OCI-LY7 (cell line): ENCODE results near the gene PARD6G. TPM values are rescaled to one million over a fixed set of nuclear protein-coding genes. Genes with fewer than 3 reads are reported as not detected.
"Not testable (repeated sequence)": the region's sequence is repeated elsewhere in the genome, so short reads cannot be mapped to it uniquely, and the experiment has no call there.

ENCODE experiments used
- BruUV-seq: library from RNA; stranded (reverse); fragments of 400-500 nt; replicated peaks from 2 replicates; lab custom pipeline; 2021; lab: Mats Ljungman, UMichigan
- CTCF ChIA-PET: fragments of 300-600 bp; sonication (Branson Sonifier 250); formaldehyde crosslinking; loops from one replicate; lab custom pipeline; 2022; ENCODE audit warnings: antibody characterized with exemption; ENCODE audit not compliant: unreplicated experiment; lab: Charles Lee
- POLR2A ChIA-PET: fragments of 300-600 bp; sonication (Branson Sonifier 250); formaldehyde crosslinking; loops from one replicate; lab custom pipeline; 2022; ENCODE audit warnings: antibody characterized with exemption; lab: Charles Lee
- DNase-seq: peaks from one replicate; pipeline ENCODE4 v3.0.0-alpha.2; 2015; ENCODE audit warnings: low spot score
- H2AFZ ChIP-seq: fragments of 200-600 bp; sonication (generic), shearing (Covaris generic); 2 replicates; pipeline ENCODE4 v1.6.1; 2014; ENCODE audit warnings: mild to moderate bottlenecking, antibody characterized with exemption, low read length, moderate library complexity
- H3K27ac ChIP-seq: fragments of 200-600 bp; sonication (generic); 2 replicates; pipeline ENCODE4 v1.5.1; 2014; ENCODE audit warnings: mixed run types, low read depth, mild to moderate bottlenecking, moderate library complexity, low read length, inconsistent platforms; ENCODE audit not compliant: poor library complexity, severe bottlenecking
- H3K36me3 ChIP-seq: fragments of 200-600 bp; sonication (generic); 2 replicates; pipeline ENCODE4 v1.6.1; 2014; ENCODE audit warnings: mild to moderate bottlenecking, antibody characterized with exemption, low read length, moderate library complexity, mixed read lengths; ENCODE audit not compliant: insufficient read depth
- H3K4me1 ChIP-seq: fragments of 200-600 bp; sonication (generic); 2 replicates; pipeline ENCODE4 v1.5.1; 2014; ENCODE audit warnings: mild to moderate bottlenecking, low read length; ENCODE audit not compliant: insufficient read depth, poor library complexity, severe bottlenecking
- H3K4me2 ChIP-seq: fragments of 200-600 bp; sonication (generic); 2 replicates; pipeline ENCODE4 v1.6.1; 2014; ENCODE audit warnings: mild to moderate bottlenecking, low read length
- H3K4me3 ChIP-seq: fragments of 200-600 bp; sonication (generic); 2 replicates; pipeline ENCODE4 v1.5.1; 2014; ENCODE audit warnings: mild to moderate bottlenecking, low read depth, low read length; ENCODE audit not compliant: poor library complexity, severe bottlenecking
- H3K79me2 ChIP-seq: fragments of 200-600 bp; sonication (generic); 2 replicates; pipeline ENCODE4 v1.6.1; 2016; ENCODE audit warnings: low read depth, mild to moderate bottlenecking, low read length, moderate library complexity, mixed read lengths; ENCODE audit not compliant: insufficient read depth
- H3K9me2 ChIP-seq: fragments of 200-600 bp; sonication (generic); 2 replicates; pipeline ENCODE4 v1.6.1; 2016; ENCODE audit warnings: mild to moderate bottlenecking, low read length, mixed read lengths; ENCODE audit not compliant: insufficient read depth
- H3K9me3 ChIP-seq: fragments of 200-600 bp; sonication (generic); 2 replicates; pipeline ENCODE4 v1.6.1; 2014; ENCODE audit warnings: mild to moderate bottlenecking, mixed run types, low read length, mixed read lengths
- H4K20me1 ChIP-seq: fragments of 200-600 bp; sonication (generic); 2 replicates; pipeline ENCODE4 v1.6.1; 2014; ENCODE audit warnings: mild to moderate bottlenecking, antibody characterized with exemption, low read length, moderate library complexity, mixed read lengths; ENCODE audit not compliant: insufficient read depth
- EZH2phosphoT487 ChIP-seq: fragments of 200-600 bp; sonication (generic); IDR thresholded peaks from 2 replicates; pipeline ENCODE4 v1.6.1; 2018; ENCODE audit warnings: low read depth, borderline replicate concordance, mild to moderate bottlenecking, mixed run types, antibody characterized with exemption, low read length, moderate library complexity, mixed read lengths
- intact Hi-C: fragments of 100-400 bp; cut with micrococcal nuclease; formaldehyde crosslinking; loops from one replicate; pipeline ENCODE4 v1.10.0; 2022; ENCODE audit not compliant: unreplicated experiment
- total RNA-seq, 2 experiments: library from RNA; depleted of rRNA in 1 of 2; stranded (reverse); fragments of >200 nt in 1 of 2; shearing (Covaris generic) in 1 of 2; gene quantifications; 2 replicates each; pipeline ENCODE4 v1.2.3, GENCODE V29; 2014 to 2022
- TF ChIP-seq, protein P1 (sequence below): fragments of 200-600 bp; sonication (generic); conservative IDR thresholded peaks from 2 replicates; pipeline ENCODE4 v1.5.1; 2014; ENCODE audit warnings: mild to moderate bottlenecking, antibody characterized with exemption, low read length, moderate library complexity, mixed read lengths

Gene PARD6G
- total RNA-seq, 2 experiments from 2014 or later: 0.03 TPM; not detected in 1

DNA sequence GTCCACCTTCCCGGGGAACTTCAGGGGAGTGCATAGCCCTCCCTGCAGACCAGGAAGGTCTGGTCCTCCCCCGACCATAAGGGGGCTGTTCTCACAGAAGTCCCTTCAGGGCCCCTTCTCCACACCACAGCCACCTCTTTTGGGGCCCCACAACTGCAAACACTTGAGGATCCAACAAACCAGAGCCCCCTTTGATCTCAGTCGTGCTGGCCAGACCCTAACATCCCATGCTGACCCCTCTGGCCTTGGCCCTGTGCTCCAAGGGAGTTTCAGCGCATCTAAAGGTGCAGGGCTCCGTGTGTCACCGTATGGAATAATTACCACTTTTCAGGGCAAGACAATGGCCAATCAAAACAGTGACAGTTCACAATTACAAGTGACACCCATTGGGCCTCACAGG is 80.6 kb downstream of the PARD6G start:
- ChIA-PET CTCF (no interaction called here), POLR2A (no interaction called here)
- no TSS peak for BruUV-seq
- no peak overlapping the region for H2AFZ ChIP-seq
- H3K36me3 ChIP-seq: no peaks in the 10 kb centered on the region
- intact Hi-C loops: no loop called here
- H3K27ac ChIP-seq: no peak overlapping the region
- no peak overlapping the region for H3K4me3 ChIP-seq
- no peaks in the 10 kb centered on the region for H4K20me1 ChIP-seq
- H3K9me3 ChIP-seq: no peaks in the 10 kb centered on the region
- no peaks in the 10 kb centered on the region for H3K79me2 ChIP-seq
- H3K4me1 ChIP-seq: no peaks in the 10 kb centered on the region
- no peak for DNase-seq
- no peak overlapping the region for H3K4me2 ChIP-seq
- no peak for TF ChIP-seq EZH2phosphoT487
- TF ChIP-seq, protein P1, sequence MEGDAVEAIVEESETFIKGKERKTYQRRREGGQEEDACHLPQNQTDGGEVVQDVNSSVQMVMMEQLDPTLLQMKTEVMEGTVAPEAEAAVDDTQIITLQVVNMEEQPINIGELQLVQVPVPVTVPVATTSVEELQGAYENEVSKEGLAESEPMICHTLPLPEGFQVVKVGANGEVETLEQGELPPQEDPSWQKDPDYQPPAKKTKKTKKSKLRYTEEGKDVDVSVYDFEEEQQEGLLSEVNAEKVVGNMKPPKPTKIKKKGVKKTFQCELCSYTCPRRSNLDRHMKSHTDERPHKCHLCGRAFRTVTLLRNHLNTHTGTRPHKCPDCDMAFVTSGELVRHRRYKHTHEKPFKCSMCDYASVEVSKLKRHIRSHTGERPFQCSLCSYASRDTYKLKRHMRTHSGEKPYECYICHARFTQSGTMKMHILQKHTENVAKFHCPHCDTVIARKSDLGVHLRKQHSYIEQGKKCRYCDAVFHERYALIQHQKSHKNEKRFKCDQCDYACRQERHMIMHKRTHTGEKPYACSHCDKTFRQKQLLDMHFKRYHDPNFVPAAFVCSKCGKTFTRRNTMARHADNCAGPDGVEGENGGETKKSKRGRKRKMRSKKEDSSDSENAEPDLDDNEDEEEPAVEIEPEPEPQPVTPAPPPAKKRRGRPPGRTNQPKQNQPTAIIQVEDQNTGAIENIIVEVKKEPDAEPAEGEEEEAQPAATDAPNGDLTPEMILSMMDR: no peak
- no peaks in the 10 kb centered on the region for H3K9me2 ChIP-seq

DNA sequence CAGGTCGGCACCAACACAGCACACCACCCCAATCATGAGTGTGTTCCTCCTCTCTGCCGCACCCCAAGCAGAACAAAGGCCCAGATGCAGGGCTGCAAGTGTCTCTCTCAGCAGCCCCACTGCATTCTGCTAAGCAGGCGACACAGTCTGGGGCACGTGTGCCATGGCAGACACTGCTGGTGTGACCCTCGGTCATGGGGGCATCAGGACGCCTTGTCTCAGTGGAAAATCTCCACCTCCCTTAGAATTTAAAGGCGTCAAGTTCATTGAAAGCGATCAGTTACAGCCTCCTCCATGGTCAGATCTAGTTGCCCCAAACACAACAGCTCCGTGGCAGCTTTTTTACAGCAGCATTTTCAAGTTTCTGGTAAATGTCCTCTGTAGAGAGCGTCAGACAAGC is 81.1 kb downstream of the PARD6G start:
- no peak for DNase-seq
- CTCF ChIA-PET: no interaction called here
- BruUV-seq: no TSS peak

DNA sequence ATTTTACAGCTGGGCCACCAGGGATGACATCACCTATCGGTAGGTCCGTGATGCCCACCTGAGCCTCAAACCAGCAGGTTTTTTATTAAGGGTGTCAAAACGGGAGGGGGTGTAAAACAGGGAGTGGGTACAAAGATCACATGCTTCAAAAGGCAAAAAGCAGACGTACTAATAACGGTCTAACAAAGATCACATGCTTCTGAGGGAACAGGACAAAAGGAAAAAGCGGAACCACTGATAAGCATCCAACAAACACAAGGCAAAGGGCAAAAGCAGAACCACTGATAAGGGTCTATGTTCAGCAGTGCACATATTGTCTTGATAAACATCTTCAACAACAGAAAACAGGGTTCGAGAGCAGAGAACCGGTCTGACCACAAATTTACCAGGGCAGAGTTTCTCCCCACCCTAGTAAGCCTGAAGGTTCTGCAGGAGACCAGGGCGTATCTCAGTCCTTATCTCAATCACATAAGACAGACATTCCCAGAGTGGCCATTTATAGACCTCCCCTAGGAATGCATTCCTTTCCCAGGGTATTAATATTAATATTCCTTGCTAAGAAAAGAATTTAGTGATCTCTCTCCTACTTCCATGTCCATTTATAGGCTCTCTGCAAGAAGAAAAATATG is 82.5 kb downstream of the PARD6G start:
- POLR2A ChIA-PET, H4K20me1 ChIP-seq, DNase-seq, H3K4me1 ChIP-seq, BruUV-seq, H3K9me2 ChIP-seq, H2AFZ ChIP-seq, CTCF ChIA-PET, H3K36me3 ChIP-seq, H3K79me2 ChIP-seq, H3K9me3 ChIP-seq, H3K4me3 ChIP-seq, H3K4me2 ChIP-seq, H3K27ac ChIP-seq, intact Hi-C loops: not testable (repeated sequence)

More for the DNA sequence above, 81.1 kb downstream of the PARD6G start:
- H3K9me3 ChIP-seq: no peaks in the 10 kb centered on the region
- no peak overlapping the region for H3K27ac ChIP-seq
- no peak overlapping the region for H2AFZ ChIP-seq
- H3K4me1 ChIP-seq: no peaks in the 10 kb centered on the region
- no peak overlapping the region for H3K4me3 ChIP-seq
- H3K79me2 ChIP-seq: no peaks in the 10 kb centered on the region
- TF ChIP-seq EZH2phosphoT487: no peak
- TF ChIP-seq, protein P1: no peak
- H3K4me2 ChIP-seq: no peak overlapping the region
- POLR2A ChIA-PET: no interaction called here
- H3K36me3 ChIP-seq: no peaks in the 10 kb centered on the region
- H3K9me2 ChIP-seq: no peaks in the 10 kb centered on the region
- intact Hi-C loops: no loop called here
- H4K20me1 ChIP-seq: no peaks in the 10 kb centered on the region
